GM13977 (cell line): ENCODE results near the gene KAZN.

Experiments
- DNase-seq: peaks from one replicate; pipeline ENCODE4 v3.0.0; 2012; ENCODE audit warnings: low spot score
- in situ Hi-C: fragments of 300-500 bp; cut with MboI; formaldehyde crosslinking; loops from one replicate; pipeline ENCODE4 v1.12.0; 2022; ENCODE audit warnings: low sequenced_read_pairs, low pct_unique_long_range_greater_than_20kb, mixed read lengths, inconsistent platforms; ENCODE audit not compliant: unreplicated experiment
- TF ChIP-seq, protein P1 (sequence below): IDR thresholded peaks from 2 replicates; pipeline ENCODE4 v1.5.1; 2012; ENCODE audit warnings: mild to moderate bottlenecking, control low read depth; ENCODE audit not compliant: insufficient read depth; ENCODE audit errors: extremely low read depth, missing control alignments

Gene KAZN

DNA sequence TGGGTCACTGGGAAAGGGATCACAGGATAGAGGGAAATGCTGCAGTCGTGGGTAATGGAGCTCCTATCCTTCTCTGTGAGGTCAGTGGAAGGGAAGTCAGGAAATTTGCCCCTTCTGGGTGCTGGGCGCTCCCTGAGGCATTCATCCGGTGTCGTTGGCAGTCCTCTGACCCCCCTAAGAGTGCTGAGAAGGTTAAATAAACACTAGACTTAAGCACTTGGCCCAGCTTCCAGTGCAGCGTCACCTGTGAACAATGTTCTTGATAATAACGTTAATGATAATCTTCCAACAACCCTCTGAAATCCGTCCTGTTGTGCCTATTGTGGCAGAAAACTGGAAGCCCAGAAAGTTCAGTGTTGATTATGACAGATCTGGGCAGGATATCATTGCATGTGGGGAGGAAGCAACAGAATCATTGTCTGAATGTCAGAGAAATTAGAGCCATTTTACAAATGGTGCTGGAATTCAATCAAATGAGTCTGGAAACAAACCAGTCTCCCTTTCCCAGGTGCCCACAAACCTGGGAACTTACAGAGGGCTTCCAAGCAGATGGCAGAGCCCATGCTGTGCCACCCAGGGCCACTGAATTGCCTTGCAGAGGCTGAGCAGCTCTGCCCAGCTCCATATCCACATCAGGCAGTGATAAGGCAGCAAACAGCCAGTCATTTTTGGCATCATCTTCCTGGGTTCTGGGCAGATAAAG, 216.8 kb downstream of the KAZN start:
- DNase-seq = no peak
- TF ChIP-seq, protein P1, sequence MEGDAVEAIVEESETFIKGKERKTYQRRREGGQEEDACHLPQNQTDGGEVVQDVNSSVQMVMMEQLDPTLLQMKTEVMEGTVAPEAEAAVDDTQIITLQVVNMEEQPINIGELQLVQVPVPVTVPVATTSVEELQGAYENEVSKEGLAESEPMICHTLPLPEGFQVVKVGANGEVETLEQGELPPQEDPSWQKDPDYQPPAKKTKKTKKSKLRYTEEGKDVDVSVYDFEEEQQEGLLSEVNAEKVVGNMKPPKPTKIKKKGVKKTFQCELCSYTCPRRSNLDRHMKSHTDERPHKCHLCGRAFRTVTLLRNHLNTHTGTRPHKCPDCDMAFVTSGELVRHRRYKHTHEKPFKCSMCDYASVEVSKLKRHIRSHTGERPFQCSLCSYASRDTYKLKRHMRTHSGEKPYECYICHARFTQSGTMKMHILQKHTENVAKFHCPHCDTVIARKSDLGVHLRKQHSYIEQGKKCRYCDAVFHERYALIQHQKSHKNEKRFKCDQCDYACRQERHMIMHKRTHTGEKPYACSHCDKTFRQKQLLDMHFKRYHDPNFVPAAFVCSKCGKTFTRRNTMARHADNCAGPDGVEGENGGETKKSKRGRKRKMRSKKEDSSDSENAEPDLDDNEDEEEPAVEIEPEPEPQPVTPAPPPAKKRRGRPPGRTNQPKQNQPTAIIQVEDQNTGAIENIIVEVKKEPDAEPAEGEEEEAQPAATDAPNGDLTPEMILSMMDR = no peak
- in situ Hi-C loops = no loop called here

DNA sequence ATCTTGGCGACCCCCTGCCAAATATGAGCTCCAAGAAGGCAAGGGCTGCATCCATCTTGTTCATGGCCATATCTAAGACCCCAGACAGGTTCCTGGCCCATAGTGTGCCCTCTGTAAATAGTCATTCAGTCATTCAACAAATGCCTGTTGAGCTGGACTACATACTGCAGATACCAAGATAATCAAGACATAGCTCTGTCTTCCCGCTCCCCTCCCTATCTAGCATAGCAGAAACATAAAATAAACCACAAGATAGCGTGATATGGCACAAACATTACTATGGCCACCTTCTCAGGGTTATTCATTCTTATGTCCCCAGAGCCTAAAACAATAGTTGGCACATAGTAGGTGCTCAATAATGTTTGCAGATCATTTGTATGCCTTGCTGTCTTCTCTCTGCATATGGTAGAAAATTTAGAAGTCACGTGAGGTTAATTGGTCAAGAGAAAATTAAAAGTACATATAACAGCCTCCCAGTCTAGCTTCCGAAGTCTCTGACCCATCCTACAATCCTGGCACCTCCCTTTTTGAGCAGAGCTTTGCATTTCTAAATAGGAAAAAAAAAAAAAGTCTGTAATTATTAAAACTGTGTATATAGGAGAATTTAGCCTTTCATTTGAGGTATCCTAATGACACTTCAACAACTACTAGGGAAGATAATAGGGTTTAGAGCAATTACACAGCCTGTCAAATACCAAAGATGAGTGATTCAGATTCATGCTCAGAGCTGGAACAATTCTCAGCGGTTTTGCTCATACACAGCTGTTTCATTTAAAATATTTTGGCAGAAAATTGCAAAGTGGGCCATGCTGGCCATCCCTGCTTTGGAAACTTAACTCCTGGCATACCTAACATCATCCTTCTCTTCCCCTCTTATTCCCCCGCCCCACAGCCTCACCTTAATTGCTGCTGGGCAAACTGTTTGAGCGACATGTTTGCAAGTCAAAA, 219.0 kb downstream of the KAZN start:
- no peak for DNase-seq
- TF ChIP-seq, protein P1 = no peak
- in situ Hi-C loops = no loop called here

DNA sequence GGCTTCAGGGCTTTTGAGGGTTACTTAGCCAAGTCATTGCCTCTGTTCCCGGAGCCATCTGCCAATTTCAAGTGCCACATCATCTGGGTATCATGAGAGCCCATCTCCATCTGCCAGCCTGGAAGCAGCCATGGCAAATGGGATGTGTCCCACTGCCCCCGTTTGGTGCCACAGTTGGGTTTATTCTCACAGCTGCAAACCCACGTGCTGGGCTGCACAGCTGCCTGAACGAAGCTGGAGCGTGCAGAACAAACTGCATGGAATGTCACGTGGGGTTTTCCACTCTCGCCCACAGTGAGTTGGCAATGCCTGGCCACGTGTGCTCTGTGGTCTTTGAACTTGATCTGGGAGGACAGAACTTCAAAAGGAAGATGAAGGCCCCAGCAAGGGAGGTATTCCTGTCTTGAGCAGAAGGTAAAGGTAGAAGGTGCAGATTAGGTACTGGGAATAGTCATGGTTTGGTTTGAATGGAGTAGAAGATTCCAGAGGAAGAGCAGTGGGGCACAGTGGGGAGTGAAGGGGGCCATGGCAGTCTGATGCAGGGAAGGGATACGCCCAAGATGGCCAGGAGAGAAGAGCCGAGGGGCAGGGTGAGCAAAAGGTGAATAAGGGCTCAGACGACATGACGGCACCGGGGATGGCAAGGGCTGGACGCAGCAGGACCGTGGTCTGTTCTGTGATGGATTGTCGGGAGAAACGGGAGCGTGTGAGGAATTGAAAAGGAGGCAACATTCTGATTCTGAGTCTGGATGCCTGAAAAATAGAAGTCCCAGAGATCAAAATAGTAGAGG, 222.0 kb downstream of the KAZN start:
- TF ChIP-seq, protein P1 = no peak
- in situ Hi-C loops = no loop called here

DNA sequence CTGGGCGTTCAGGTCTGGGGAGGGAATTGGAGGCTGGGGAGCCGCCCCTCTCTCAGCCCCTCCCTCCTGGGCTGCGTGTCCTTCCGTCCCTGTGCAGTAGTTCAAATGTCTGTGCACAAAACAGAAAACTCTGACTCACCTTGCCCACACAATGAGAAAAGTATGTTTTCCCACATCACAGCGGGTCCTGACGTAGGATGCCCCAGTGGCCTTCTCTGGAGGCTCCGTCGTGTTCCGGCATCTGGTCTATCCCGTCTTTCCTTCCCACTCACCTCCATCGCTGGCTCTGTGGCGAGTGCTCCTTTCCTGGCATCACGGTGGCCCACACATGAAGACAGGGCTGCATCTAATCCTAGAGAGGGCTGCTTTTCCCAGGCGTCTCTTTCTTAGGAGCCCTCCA, 224.0 kb downstream of the KAZN start:
- TF ChIP-seq, protein P1 = no peak
- no peak for DNase-seq
- in situ Hi-C loops = no loop called here

More for the DNA sequence above, 222.0 kb downstream of the KAZN start:
- no peak for DNase-seq

DNA sequence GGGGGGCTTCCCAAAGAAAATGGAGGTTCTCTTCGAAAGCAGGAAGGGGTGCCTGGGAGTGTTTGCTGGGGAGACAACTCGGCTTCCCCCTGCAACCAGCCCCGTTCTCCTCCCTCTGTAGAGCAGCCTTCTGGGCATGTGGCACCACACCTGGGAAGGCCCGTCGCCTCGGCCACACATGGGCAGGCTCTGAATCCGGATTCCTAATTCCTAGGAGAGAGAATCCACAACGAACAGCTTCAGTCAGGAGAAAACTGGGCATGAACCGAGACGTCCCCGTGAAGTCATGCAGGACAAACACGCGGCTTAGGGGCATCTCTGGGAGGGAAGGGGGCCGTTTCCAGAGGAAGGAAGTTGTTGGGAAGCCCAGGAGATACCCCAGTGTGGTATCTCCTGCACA, 224.5 kb downstream of the KAZN start:
- in situ Hi-C loops = no loop called here
- no peak for DNase-seq
- TF ChIP-seq, protein P1 = no peak

DNA sequence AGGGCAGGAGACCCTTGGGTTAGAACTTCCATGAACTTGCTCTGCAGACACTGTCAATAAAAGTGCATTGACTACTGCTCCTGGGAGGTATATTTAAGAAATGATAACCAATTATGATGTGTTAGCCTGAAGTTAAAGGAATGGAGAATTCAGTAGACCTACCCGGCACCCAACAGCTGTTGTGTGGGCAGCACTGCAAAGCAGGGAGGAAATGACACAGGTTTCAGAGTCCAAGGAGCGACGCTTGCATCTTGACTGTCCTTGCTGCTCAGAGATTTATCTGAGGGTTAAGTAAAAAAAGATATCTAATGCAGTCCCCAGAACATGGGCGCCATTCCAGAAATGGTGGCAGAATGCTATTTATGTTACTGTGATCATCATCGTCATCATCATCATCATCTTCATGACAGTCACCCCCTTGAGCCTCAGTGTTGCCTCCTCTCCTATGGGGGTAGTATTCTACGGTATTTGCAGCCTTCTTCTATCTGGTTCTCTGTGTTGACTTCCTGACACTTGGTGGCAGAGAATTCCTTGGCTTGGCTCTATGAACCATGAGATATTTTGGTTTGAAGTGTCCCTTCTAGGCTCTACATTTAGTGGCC, 225.9 kb downstream of the KAZN start:
- in situ Hi-C loops = no loop called here
- TF ChIP-seq, protein P1 = no peak
- peak; percentile 28 for DNase-seq
